ENCODE results near the gene KMO.

KMO gene

GRCh38 chr1:241532162-241532531 lies at the start of gene KMO:
KMO (plus strand) TSS chr1:241532378; CDS start chr1:241532445, 67 bp downstream.
- no peak for DNase-seq (ENCODE audit: low read depth)

- DNase-seq (ENCODE audit: low read depth), result no peak
Measured at GRCh38 chr1:241482761-241483250, 49.4 kb upstream of the KMO start.

- DNase-seq (ENCODE audit: low read depth), result no peak
Measured at GRCh38 chr1:241485145-241485544, 47.0 kb upstream of the KMO start.

DNA sequence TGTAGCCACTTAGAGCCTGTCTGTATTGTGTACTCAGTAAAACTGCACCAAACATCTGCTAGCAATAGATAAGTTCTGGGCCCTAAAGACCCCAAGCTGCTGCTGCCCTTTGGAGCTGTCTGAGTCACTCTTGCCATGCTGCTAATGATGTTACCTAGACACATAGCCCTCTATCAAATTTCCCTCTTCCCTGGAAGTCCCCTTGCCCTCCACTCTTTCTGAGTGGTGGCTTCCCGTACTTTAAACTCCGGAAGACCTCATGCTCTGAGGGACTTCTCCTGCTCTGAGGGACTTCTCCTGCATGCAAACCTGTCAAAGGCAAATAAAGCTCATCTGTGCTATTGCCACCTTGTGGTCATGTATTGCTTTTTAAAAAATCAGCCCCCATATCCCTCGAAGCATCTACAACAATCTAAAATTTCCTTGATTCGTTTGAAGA lies 46.6 kb upstream of the KMO start:
- DNase-seq (ENCODE audit: low read depth), result no peak

DNA sequence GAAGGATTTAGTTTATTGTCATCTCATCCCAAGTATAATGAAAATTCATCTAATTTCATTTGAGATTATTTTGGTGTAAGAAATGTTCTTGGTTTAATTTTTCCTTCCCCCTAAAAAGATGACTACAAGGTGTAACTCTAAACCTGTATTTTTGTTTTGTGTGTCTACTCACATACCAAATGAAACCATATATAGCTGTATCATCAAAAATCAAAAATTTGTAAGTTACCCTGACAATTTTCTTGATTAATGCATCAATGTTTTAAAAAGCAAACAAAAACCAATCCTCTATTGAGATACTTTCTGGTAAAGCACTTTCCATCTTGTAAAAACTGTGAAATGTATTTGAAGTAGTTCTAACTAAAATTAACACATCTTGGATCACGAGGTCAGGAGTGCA lies 43.4 kb upstream of the KMO start:
- no peak for DNase-seq (ENCODE audit: low read depth)

GRCh38 chr1:241495741-241496140 lies 36.4 kb upstream of the KMO start:
- no peak for DNase-seq (ENCODE audit: low read depth)

- no peak for DNase-seq (ENCODE audit: low read depth)
Measured at GRCh38 chr1:241499910-241500309, 32.3 kb upstream of the KMO start.

GRCh38 chr1:241503444-241503843 lies 28.7 kb upstream of the KMO start:
- DNase-seq (ENCODE audit: low read depth), result peak; percentile 6

DNA sequence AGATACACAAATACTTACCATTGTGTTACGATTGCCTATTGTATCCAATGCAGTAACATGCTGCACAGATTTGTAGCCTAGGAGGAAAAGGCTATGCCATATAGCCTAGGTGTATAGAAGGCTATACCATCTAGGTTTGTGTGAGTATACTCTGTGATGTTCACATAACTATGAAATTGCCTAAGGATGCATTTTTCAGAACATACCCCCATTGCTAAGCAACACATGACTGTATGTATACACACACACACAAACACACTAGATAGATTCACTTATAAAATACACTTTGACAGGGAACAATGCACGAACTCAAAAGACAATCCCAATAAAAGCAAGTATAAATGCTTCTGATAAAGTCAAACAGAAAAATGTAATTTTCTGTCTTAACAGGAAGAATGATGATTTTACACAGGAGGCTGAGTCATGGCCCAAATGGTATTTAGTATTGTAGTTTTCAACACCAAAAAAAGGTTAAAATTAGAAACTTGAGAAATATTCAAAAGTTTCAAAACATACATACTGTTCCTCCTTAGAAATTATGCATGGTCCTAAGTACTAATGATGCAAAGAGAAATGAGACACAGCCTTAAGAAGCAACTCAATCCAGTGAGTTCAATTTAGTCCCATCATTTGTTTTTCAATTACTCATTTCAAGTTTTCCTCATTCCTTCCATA lies 24.9 kb upstream of the KMO start:
- no peak for DNase-seq (ENCODE audit: low read depth)

- DNase-seq (ENCODE audit: low read depth), result no peak
Measured at GRCh38 chr1:241513378-241513777, 18.8 kb upstream of the KMO start.

- no peak for DNase-seq (ENCODE audit: low read depth)
Measured at GRCh38 chr1:241518476-241519307, 13.5 kb upstream of the KMO start.

GRCh38 chr1:241519308-241520079 lies 12.7 kb upstream of the KMO start, which contains the start of gene FH:
FH (minus strand) TSS chr1:241519755; CDS start chr1:241519722, 33 bp downstream.
- DNase-seq (ENCODE audit: low read depth), result peak; percentile 90

DNA sequence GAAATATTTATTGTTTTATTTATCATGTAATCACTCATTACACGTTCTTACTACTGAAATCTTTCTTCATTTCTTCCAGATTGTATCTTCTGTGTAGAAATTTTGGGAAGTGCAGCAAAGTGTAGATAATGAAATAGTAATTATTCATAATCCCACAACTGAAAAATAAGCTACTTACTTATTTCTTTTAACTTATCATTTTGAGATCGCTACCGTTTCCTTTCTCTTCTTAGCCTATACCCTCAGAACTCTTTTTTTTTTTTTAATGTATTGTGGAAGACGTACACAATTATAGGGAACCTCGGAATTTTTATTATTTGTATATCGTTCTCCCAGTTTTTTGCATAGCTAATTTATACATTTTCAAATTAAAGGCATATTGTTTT lies 12.1 kb upstream of the KMO start:
- DNase-seq (ENCODE audit: low read depth), result no peak

- DNase-seq (ENCODE audit: low read depth), result no peak
Measured at GRCh38 chr1:241521718-241522117, 10.5 kb upstream of the KMO start.

DNA sequence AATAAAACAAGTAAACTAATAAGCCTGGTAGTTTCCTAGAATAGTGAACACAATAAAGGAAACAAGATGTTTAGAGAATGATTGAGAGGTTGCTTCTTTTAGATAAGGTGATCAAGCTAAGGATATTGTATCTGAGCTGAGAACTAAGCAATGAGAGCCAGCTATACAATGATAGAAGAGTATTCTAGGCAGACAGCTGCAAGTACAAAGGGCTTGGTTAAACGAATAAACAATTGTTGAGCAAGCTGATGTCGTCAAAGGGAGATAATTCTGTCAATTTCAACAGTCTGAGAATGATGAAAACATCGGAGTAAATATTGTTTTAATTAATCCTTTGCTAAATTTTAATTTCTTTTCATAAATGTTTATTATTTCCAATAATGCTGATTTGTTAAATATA lies 7.2 kb upstream of the KMO start:
- DNase-seq (ENCODE audit: low read depth), result no peak

- DNase-seq (ENCODE audit: low read depth), result no peak
Measured at GRCh38 chr1:241527146-241527545, 5.0 kb upstream of the KMO start.

- DNase-seq (ENCODE audit: low read depth), result no peak
Measured at GRCh38 chr1:241531195-241532161, 700 bp upstream of the KMO start.

DNA sequence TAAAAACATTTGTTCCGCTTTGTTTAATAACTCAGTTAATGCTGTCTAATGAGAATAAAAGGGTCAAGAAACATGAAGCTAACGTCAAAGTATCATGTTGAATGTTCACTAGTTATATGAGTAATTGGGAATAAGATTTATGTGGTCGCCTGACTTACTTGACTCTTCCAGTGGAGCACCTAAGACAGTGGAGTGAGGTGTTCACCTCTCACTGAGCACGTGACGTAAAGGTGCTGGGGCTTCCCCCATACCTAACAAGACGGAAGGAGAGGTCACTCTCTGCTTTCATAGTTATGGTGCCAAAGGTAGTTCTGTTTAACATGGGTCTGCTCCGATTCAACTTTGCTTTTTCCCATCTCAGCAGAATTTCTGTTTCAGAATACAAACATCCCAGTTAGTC lies 686 bp downstream of the KMO start:
- DNase-seq (ENCODE audit: low read depth), result no peak

GRCh38 chr1:241533326-241534115 lies 1.3 kb downstream of the KMO start:
- no peak for DNase-seq (ENCODE audit: low read depth)

DNA sequence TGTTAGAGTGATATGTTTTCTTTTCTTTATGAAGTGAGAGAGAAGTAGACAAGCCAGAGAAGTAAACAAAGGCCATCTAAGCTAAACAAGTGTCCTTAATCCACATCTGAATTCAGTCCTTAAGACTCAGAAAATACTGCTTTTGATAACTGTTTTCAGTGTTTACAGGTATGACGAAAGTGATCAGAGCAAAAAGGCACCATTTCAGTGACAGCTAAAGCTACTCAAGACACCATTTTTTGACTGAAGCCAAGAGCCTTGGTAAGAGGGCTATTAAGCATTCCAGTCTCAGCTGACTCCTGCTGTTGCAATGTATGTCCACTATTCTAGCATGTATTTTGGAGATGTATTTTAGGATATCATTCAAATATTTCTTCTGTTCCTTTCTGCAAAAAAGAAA lies 4.1 kb downstream of the KMO start:
- no peak for DNase-seq (ENCODE audit: low read depth)

DNA sequence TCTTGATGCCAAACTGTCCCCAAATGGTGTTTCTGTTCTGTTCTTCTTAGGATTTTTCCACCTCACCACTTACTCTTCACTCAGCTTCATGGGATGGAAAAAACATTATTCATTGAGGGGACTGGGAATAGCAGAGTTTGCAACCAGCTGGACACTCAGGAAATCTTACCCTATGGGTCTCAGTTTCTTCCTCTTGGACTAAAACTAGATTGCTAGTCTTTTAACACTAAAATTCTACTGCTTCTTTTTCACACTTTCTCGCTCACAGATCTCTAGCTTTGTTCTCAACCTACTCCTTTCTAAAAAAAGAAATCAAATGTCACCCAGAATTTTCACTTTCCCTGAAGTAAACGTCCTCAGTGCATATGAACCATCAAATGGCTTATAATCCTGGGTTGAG lies 4.8 kb downstream of the KMO start:
- no peak for DNase-seq (ENCODE audit: low read depth)

Measured in activated T-cell treated with anti-CD3 and anti-CD28 coated beads for 48 hours (primary cell).